ENCODE results near the gene ITCH. TPM values are rescaled to one million over a fixed set of nuclear protein-coding genes. Genes with fewer than 3 reads are reported as not detected.

The ITCH gene
- total and polyA plus RNA-seq, 2 donors (not counting 3 experiments of a cell fraction or from before 2014, with no cell fraction given), result 6.4 to 57.4 TPM

DNA sequence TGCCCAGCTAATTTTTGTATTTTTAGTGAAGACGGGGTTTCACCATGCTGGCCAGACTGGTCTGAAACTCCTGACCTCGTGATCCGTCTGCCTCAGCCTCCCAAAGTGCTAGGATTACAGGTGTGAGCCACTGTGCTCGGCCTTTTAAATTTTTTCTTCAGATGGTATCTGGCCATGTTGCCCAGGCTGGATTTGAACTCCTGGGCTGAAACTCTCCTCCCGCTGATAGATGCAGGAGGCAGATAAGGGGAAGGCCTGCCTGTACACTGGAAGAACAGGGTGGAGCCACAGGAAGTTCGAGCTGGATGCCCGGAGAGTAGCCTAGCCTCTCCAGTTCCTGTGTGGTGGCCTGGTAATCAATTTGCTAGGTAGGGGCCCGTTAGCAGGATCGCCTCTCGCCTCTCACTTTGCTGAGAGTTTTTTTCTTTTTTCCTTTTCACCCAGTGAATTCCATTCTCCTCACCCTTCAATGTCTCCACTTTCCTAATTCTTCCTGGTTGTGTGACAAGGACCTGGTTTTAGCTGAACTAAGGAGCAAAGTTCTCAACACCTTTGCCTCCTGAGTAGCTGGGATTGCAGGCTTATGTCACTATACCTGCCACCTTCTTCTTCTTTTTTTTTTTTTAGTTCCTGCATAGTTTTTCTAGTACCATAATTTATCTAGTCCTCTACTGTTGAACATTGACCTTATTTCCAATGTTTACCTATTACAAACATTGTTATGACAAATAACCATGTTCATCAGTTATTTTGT lies 19.4 kb upstream of the ITCH start:
- intact Hi-C loops (cut with micrococcal nuclease), result no loop called here

GRCh38 chr20:34344238-34344637 lies 18.8 kb upstream of the ITCH start:
- H2AFZ ChIP-seq (ENCODE audit: low read depth, low read length), result no peak overlapping the region
- ChIA-PET CTCF (interaction anchor here (1.3 kb wide), 1 partner anchor 10 kb away, joined by 4 read pairs; no protein-coding TSS in a partner anchor), POLR2A (no interaction called here)
- TF ChIP-seq MAX (IDR thresholded peaks at IDR 0.05; ENCODE audit: insufficient read depth, insufficient read length), result no peak
- no peak for TF ChIP-seq POLR2A (IDR thresholded peaks at IDR 0.05; ENCODE audit: low read depth, low read length)
- no peak for TF ChIP-seq MYC (IDR thresholded peaks at IDR 0.05; ENCODE audit: low read depth, low read length)
- TF ChIP-seq FOS (IDR thresholded peaks at IDR 0.05; ENCODE audit: borderline replicate concordance, insufficient read depth, low read length), result no peak
- no peak for TF ChIP-seq JUN (IDR thresholded peaks at IDR 0.05; ENCODE audit: borderline replicate concordance, insufficient read depth, insufficient read length, low read depth)
- TF ChIP-seq CTCF (IDR thresholded peaks at IDR 0.05; ENCODE audit: extremely low read depth in 1 of 2, insufficient read depth in 1 of 2, low read depth in 1 of 2, low read length in 2 of 2), result no peak
- no peak for TF ChIP-seq EZH2 (IDR thresholded peaks at IDR 0.05; ENCODE audit: borderline replicate concordance, low read depth, low read length, severe bottlenecking)
- TF ChIP-seq GATA2 (IDR thresholded peaks at IDR 0.05; ENCODE audit: insufficient read depth, insufficient read length, low read depth, low read length), result no peak
- TF ChIP-seq POLR2AphosphoS5 (IDR thresholded peaks at IDR 0.05; ENCODE audit: insufficient read depth, low read depth, low read length), result no peak
- DNase-seq (ENCODE audit: low read depth, low spot score), result no peak
- H3K4me2 ChIP-seq (ENCODE audit: insufficient read depth, low read length), result no peak overlapping the region
- H3K36me3 ChIP-seq (ENCODE audit: control insufficient read depth in 2 of 2, extremely low read depth in 1 of 2, insufficient read depth in 2 of 2, low read length in 2 of 2), result no peaks in the 10 kb centered on the region
- H3K27me3 ChIP-seq (ENCODE audit: control insufficient read depth in 2 of 2, insufficient read depth in 2 of 2, low read length in 2 of 2), result no peaks in the 10 kb centered on the region
- no peaks in the 10 kb centered on the region for H3K4me1 ChIP-seq (ENCODE audit: control insufficient read depth, extremely low read depth, insufficient read depth, low read length)
- no peak for FAIRE-seq
- intact Hi-C loops (cut with micrococcal nuclease), result no loop called here
- no peaks in the 10 kb centered on the region for H3K79me2 ChIP-seq (ENCODE audit: control insufficient read depth, insufficient read depth, low read length)
- no peak overlapping the region for H3K27ac ChIP-seq (ENCODE audit: insufficient read depth, low read depth, low read length)
- dilution Hi-C loops (cut with MboI; ENCODE audit: extremely low pct_ligation_motif_present, low sequenced_read_pairs), result no loop called here
- no TSS peak for BruUV-seq (replicated peaks)
- H3K9me1 ChIP-seq (replicated peaks; ENCODE audit: control insufficient read depth, extremely low read depth, insufficient read depth, low read length), result no peaks in the 10 kb centered on the region
- H3K9me3 ChIP-seq (replicated peaks; ENCODE audit: control insufficient read depth, insufficient read depth, low read length), result no peaks in the 10 kb centered on the region
- H4K20me1 ChIP-seq (replicated peaks; ENCODE audit: control insufficient read depth, extremely low read depth, insufficient read depth, low read length), result no peaks in the 10 kb centered on the region
- no peak overlapping the region for H3K9ac ChIP-seq (replicated peaks; ENCODE audit: extremely low read depth, insufficient read depth, low read length)
- H3K4me3 ChIP-seq (replicated peaks in 1 of 3; ENCODE audit: insufficient read depth in 1 of 3, low read depth in 1 of 3, low read length in 3 of 3), result no peak overlapping the region

More for the DNA sequence above, 19.4 kb upstream of the ITCH start:
- TF ChIP-seq GATA2 (IDR thresholded peaks at IDR 0.05; ENCODE audit: insufficient read depth, insufficient read length, low read depth, low read length) (peak; percentile 41), POLR2AphosphoS5 (IDR thresholded peaks at IDR 0.05; ENCODE audit: insufficient read depth, low read depth, low read length) (no peak), MYC (IDR thresholded peaks at IDR 0.05; ENCODE audit: low read depth, low read length) (no peak), MAX (IDR thresholded peaks at IDR 0.05; ENCODE audit: insufficient read depth, insufficient read length) (no peak)
- no peak for FAIRE-seq
- no peaks in the 10 kb centered on the region for H4K20me1 ChIP-seq (replicated peaks; ENCODE audit: control insufficient read depth, extremely low read depth, insufficient read depth, low read length)
- H3K9ac ChIP-seq (replicated peaks; ENCODE audit: extremely low read depth, insufficient read depth, low read length), result no peak overlapping the region
- H3K4me1 ChIP-seq (ENCODE audit: control insufficient read depth, extremely low read depth, insufficient read depth, low read length), result no peaks in the 10 kb centered on the region
- H3K79me2 ChIP-seq (ENCODE audit: control insufficient read depth, insufficient read depth, low read length), result no peaks in the 10 kb centered on the region
- BruUV-seq (replicated peaks), result no TSS peak
- DNase-seq (ENCODE audit: low read depth, low spot score), result no peak
- dilution Hi-C loops (cut with MboI; ENCODE audit: extremely low pct_ligation_motif_present, low sequenced_read_pairs), result no loop called here
- ChIA-PET CTCF (interaction anchor here (1.3 kb wide), 1 partner anchor 9 kb away, joined by 4 read pairs; no protein-coding TSS in a partner anchor), POLR2A (no interaction called here)
- no peaks in the 10 kb centered on the region for H3K9me3 ChIP-seq (replicated peaks; ENCODE audit: control insufficient read depth, insufficient read depth, low read length)
- no peaks in the 10 kb centered on the region for H3K9me1 ChIP-seq (replicated peaks; ENCODE audit: control insufficient read depth, extremely low read depth, insufficient read depth, low read length)
- H3K4me2 ChIP-seq (ENCODE audit: insufficient read depth, low read length), result no peak overlapping the region
- no peak overlapping the region for H3K4me3 ChIP-seq (replicated peaks in 1 of 3; ENCODE audit: insufficient read depth in 1 of 3, low read depth in 1 of 3, low read length in 3 of 3)
- no peak overlapping the region for H3K27ac ChIP-seq (ENCODE audit: insufficient read depth, low read depth, low read length)
- H3K27me3 ChIP-seq (ENCODE audit: control insufficient read depth in 2 of 2, insufficient read depth in 2 of 2, low read length in 2 of 2), result no peaks in the 10 kb centered on the region
- peak overlapping the region; percentile 12 for H2AFZ ChIP-seq (ENCODE audit: low read depth, low read length)
- H3K36me3 ChIP-seq (ENCODE audit: control insufficient read depth in 2 of 2, extremely low read depth in 1 of 2, insufficient read depth in 2 of 2, low read length in 2 of 2), result no peaks in the 10 kb centered on the region

Data from endothelial cell of umbilical vein (primary cell).